NB4 (cell line): ENCODE results near the gene HRAS.
"Not testable (repeated sequence)": the region's sequence is repeated elsewhere in the genome, so short reads cannot be mapped to it uniquely, and the experiment has no call there.

ENCODE experiments used
- CTCF ChIP-seq: IDR thresholded peaks from one replicate; pipeline ENCODE4 v1.5.1; 2012; ENCODE audit warnings: low read depth, low read length
- MAX ChIP-seq: IDR thresholded peaks from 2 replicates; pipeline ENCODE4 v1.6.1; 2011; ENCODE audit warnings: low read depth, low read length
- MYC ChIP-seq: IDR thresholded peaks from 2 replicates; pipeline ENCODE4 v1.6.1; 2011; ENCODE audit warnings: low read depth, low read length
- POLR2A ChIP-seq: IDR thresholded peaks from 2 replicates; pipeline ENCODE4 v1.6.1; 2011; ENCODE audit warnings: mild to moderate bottlenecking; ENCODE audit not compliant: insufficient read length; ENCODE audit errors: extremely low read depth

- TF ChIP-seq CTCF, POLR2A, MAX, MYC: not testable (repeated sequence)
These were observed 18.3 kb downstream of the HRAS start for GRCh38 chr11:516918-517685.
